Activated CD4-positive, alpha-beta T cell treated with anti-CD3 and anti-CD28 coated beads, Interleukin-2, amount 10 ng/mL, durations not matched to agents 7 days and 5 days (primary cell): ENCODE measurements around the gene ANK2. TPM values are rescaled to one million over a fixed set of nuclear protein-coding genes. Genes with fewer than 3 reads are reported as not detected.

Experiments used
- CTCF ChIA-PET: fragments of 350-600 bp; sonication (Branson Sonifier 250); formaldehyde crosslinking; loops from one replicate; lab custom pipeline; 2021; ENCODE audit warnings: antibody characterized with exemption; lab: Charles Lee
- POLR2A ChIA-PET: fragments of 350-600 bp; sonication (Branson Sonifier 250); formaldehyde crosslinking; loops from one replicate; lab custom pipeline; 2021; ENCODE audit warnings: antibody characterized with exemption; lab: Charles Lee
- DNase-seq: peaks from one replicate; pipeline ENCODE4 v3.0.0-alpha.2; 2020
- H3K27ac Mint-ChIP-seq: one replicate; pipeline ENCODE4 v1.8.0; 2021; ENCODE audit warnings: mild to moderate bottlenecking, moderate library complexity, mixed read lengths
- H3K27me3 Mint-ChIP-seq: one replicate; pipeline ENCODE4 v1.8.0; 2021; ENCODE audit warnings: mixed read lengths
- H3K36me3 Mint-ChIP-seq: one replicate; pipeline ENCODE4 v1.8.0; 2021; ENCODE audit warnings: low read depth, mixed read lengths
- H3K4me1 Mint-ChIP-seq: one replicate; pipeline ENCODE4 v1.8.0; 2021; ENCODE audit warnings: mixed read lengths
- H3K4me3 Mint-ChIP-seq: one replicate; pipeline ENCODE4 v1.8.0; 2021; ENCODE audit warnings: mild to moderate bottlenecking, moderate library complexity, mixed read lengths
- H3K9me3 Mint-ChIP-seq: one replicate; pipeline ENCODE4 v1.8.0; 2021; ENCODE audit warnings: mixed read lengths
- total RNA-seq, 2 experiments: library from RNA; stranded (reverse); gene quantifications; one replicate each; pipeline ENCODE4 v1.2.3, GENCODE V29; 2021

ANK2 gene
- total RNA-seq, 2 experiments from 2014 or later: 0.42 to 0.67 TPM

DNA sequence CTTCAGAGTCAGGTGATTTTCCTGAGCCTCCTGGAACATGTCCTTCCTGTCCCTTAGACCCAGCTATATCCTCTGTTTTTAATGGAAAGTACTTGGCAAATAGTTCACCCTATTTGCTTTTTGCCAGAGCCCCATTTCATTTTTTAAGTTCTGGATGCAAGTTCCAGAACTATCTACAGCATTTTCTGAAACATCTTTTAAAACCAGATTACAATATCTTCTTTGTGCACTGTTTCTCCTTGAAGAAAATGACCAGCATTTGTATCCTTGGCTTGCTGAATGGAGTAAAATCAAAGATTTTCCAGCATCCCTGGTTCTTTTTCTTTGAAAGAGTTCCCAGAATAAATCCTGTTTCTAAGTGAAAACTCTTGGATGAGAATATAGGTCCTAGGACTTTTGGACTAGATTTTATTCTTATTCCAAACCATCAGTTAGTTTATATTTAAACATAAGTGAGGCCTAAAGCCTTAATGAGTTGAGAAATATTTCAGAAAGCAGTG lies 224.3 kb downstream of the ANK2 start:
- H3K4me1 Mint-ChIP-seq: no peaks in the 10 kb centered on the region
- no peak overlapping the region for H3K4me3 Mint-ChIP-seq
- ChIA-PET POLR2A (no interaction called here), CTCF (no interaction called here)
- no peaks in the 10 kb centered on the region for H3K9me3 Mint-ChIP-seq
- no peaks in the 10 kb centered on the region for H3K36me3 Mint-ChIP-seq
- no peak for DNase-seq
- peaks cover 13% of the 10 kb centered on the region for H3K27me3 Mint-ChIP-seq
- no peak overlapping the region for H3K27ac Mint-ChIP-seq

DNA sequence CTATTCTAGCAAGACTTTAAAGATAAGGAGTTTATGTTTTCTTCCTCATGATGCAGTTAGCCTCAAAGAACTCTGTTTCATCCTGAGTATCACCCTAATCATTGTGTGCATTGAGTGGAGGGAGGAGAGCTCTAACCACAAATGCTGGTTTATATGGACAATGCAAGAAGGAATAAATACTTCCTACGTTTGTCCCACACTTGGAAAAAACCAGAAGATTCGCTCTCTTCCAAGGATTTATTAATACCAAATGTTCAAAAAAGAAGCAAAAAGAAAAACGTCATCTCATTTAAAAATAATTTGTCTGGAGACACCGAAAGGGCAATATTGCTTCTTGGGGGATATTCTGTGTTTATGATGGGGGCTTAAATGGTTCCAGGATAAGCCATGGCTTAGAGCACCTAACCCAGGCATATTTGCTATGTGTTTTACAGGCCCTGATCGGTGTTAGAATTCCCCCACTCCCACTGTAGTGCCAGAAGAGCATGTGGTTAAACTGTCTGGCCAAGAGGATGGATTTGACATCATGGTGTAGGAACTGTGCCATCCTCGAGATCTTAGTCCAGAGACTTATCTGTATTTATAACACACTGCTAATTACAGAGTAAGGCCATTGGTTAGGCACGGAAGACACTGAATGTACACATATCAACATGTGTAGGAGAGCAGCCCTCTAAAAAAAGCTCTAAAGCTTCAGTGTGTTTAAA lies 227.2 kb downstream of the ANK2 start:
- Mint-ChIP-seq H3K36me3 (no peaks in the 10 kb centered on the region), H3K4me1 (no peaks in the 10 kb centered on the region), H3K4me3 (no peak overlapping the region), H3K9me3 (no peaks in the 10 kb centered on the region), H3K27me3 (peaks cover 16% of the 10 kb centered on the region), H3K27ac (no peak overlapping the region)
- ChIA-PET POLR2A (no interaction called here), CTCF (no interaction called here)
- DNase-seq: no peak

DNA sequence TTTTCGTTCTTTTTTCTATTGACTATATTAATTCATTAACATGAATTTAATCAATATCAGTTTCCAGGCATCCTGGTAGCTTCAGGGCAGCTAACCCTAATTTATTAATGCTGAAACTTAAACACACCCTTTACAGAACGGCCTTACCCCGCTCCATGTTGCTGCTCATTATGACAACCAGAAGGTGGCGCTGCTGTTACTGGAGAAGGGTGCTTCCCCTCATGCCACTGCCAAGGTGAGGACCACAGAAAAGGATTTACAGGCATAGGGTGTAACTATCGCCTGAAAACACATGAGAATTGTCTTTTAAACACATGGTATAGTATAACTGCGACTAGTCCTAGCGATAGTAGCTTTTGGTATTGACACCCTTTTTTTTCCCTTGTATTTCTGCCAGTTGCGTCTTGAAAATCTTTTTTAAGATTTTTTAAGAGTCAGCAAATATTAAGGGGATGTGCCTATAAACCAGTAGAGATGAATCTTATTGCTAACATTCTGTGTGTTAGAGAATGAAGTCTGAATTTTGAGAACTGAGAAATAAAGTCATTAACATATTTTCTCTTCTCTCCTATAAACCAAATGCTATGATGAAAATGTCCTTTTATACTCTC lies 229.0 kb downstream of the ANK2 start:
- Mint-ChIP-seq H3K36me3 (no peaks in the 10 kb centered on the region), H3K27me3 (peaks cover 14% of the 10 kb centered on the region), H3K27ac (no peak overlapping the region), H3K4me3 (no peak overlapping the region), H3K4me1 (no peaks in the 10 kb centered on the region), H3K9me3 (no peaks in the 10 kb centered on the region)
- CTCF ChIA-PET: interaction anchor here (1.3 kb wide), 1 partner anchor 11 kb away, joined by 3 read pairs; no protein-coding TSS in a partner anchor
- POLR2A ChIA-PET: no interaction called here
- peak; percentile 77 for DNase-seq

DNA sequence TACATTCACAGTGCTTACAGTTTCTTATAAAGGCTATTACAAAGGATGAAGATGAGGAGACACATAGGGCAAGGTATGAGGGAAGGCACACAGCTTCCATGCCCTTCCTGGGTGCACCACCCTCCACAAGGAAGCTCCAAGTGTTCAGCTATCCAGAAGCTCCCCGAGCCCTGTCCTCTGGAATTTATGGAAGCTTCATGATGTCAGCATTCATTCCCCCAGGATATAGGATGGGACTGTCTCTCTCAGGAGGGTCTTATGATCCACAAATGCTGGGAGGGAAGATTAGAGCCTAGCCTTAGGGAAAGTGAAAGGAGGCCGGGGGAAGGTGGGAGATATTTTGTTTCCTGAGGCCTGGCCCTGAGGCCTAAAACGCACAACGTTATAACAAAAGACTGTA lies 236.0 kb downstream of the ANK2 start:
- Mint-ChIP-seq H3K4me3 (no peak overlapping the region), H3K27me3 (peaks cover 8% of the 10 kb centered on the region)
- POLR2A ChIA-PET: no interaction called here

DNA sequence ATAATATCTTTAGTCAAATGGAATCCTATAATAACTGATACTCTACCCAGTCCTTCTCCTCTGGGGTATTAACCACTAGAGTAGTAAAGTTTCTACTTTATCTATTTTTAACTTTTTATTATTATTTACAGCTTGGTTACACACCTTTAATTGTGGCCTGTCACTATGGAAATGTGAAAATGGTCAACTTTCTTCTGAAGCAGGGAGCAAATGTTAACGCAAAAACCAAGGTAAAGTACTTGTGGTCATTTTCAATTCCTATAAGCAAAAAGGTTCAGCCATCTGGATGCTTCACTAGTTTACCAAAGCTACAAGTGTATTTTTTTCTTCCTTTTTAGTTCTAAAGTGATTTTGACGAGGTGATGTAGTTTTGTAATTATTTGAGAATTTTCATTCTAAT lies 238.8 kb downstream of the ANK2 start:
- H3K27me3 Mint-ChIP-seq: peaks cover 2% of the 10 kb centered on the region
- H3K36me3 Mint-ChIP-seq: no peaks in the 10 kb centered on the region
- H3K9me3 Mint-ChIP-seq: no peaks in the 10 kb centered on the region
- H3K27ac Mint-ChIP-seq: no peak overlapping the region
- CTCF ChIA-PET: interaction anchor here (0.6 to 0.7 kb wide), 2 partner anchors 14 to 41 kb away, joined by 3 to 4 read pairs; no protein-coding TSS in a partner anchor
- DNase-seq: no peak
- no peaks in the 10 kb centered on the region for H3K4me1 Mint-ChIP-seq
- no peak overlapping the region for H3K4me3 Mint-ChIP-seq
- POLR2A ChIA-PET: no interaction called here

More for the DNA sequence above, 236.0 kb downstream of the ANK2 start:
- Mint-ChIP-seq H3K4me1 (no peaks in the 10 kb centered on the region), H3K36me3 (no peaks in the 10 kb centered on the region), H3K9me3 (no peaks in the 10 kb centered on the region), H3K27ac (no peak overlapping the region)
- DNase-seq: no peak
- CTCF ChIA-PET: no interaction called here

DNA sequence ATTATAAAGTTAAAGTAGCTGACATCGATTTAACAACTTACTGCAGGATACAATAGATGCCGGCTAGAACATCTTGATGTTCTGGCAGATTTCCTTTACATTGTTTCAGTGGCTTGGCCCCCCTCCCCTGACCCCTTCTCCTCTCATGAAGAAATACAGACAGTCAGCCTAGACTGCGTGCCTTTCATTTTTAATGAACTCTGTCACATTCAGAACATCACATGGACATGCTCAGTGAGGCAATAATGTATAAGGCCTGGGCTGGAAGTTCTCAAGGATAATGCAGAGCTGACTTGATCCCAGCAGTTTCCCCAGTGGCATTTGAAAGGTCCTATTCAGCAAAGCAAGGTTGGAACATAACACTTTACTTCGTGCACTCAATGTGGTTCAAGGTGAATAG lies 239.2 kb downstream of the ANK2 start:
- Mint-ChIP-seq H3K4me1 (no peaks in the 10 kb centered on the region), H3K36me3 (no peaks in the 10 kb centered on the region), H3K27ac (no peak overlapping the region), H3K27me3 (peaks cover 2% of the 10 kb centered on the region), H3K9me3 (no peaks in the 10 kb centered on the region), H3K4me3 (no peak overlapping the region)
- ChIA-PET POLR2A (no interaction called here), CTCF (interaction anchor here (0.6 kb wide), 1 partner anchor 41 kb away, joined by 4 read pairs; no protein-coding TSS in a partner anchor)
- DNase-seq: no peak

DNA sequence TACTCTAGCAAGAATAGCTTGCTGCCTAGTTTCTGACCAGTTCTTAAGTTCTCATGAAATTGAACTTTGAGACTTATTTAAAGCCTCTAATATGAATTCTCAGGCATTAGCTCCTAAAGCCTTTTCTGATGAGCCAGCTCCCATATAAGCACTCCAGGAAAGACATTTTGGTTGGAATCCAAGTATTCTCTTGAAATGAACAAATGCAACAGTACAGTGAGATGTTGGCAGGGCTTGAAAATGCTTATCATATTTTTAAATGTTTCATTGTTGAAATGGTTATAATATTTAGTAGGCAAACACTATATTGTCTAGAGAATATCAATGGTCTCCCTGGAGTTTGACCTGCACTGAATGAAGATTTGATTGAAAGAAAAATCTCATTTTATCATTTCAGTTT lies 240.3 kb downstream of the ANK2 start:
- Mint-ChIP-seq H3K36me3 (no peaks in the 10 kb centered on the region), H3K4me3 (no peak overlapping the region), H3K27me3 (peaks cover 5% of the 10 kb centered on the region), H3K27ac (no peak overlapping the region), H3K9me3 (no peaks in the 10 kb centered on the region), H3K4me1 (no peaks in the 10 kb centered on the region)
- ChIA-PET CTCF (interaction anchor here (0.6 kb wide), 1 partner anchor 813 kb away, joined by 3 read pairs; no protein-coding TSS in a partner anchor), POLR2A (no interaction called here)
- DNase-seq: no peak

DNA sequence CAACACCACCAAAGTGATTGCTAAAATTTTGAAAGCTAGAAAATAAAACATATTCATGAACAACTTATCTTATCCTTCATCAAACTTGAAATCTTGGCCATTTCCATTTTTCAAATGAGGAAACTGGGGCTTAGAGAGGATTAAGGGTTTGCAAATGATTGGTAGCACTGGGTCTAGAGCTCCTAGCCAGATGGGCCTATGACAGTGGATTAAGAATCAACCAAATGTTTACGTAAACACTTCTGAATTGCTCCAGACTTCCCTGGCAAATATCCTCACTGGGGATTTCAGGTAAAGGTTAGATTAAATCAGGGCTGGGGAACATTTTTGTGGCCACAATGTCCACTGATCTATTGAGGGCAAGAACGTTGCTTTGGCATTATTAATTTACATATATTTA lies 241.2 kb downstream of the ANK2 start:
- Mint-ChIP-seq H3K4me1 (no peaks in the 10 kb centered on the region), H3K27me3 (peaks cover 5% of the 10 kb centered on the region), H3K4me3 (no peak overlapping the region), H3K27ac (no peak overlapping the region), H3K36me3 (no peaks in the 10 kb centered on the region), H3K9me3 (no peaks in the 10 kb centered on the region)
- ChIA-PET CTCF (no interaction called here), POLR2A (no interaction called here)
- DNase-seq: no peak

DNA sequence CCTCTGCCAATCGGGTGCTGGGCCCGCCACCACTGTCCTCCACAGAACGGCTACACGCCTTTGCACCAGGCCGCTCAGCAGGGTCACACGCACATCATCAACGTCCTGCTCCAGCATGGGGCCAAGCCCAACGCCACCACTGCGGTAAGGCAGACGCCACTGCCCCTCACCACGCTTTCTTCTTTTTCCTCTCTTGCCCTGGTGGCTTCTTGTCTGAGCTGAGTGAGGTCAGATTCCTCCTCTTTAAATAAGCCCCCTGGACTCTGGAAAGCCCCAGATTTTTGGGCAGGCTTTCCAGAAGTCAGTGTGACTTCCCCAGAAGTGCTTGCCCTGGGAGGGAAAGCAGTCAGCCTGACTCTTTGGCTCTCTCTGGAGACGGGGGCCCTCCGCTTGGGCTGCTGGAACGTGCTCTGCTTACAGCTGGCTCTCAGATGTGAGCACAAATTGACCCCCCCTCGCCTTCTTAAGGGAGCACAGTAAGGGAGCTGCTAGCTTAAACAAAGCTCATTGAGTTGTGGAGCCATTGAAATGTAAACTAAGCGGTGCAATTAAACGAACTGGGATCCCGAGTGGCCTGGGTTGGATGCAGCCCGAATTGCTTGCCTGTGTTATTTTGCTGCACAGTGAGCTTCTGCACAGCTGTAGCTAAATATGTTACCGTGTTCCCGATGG lies 243.1 kb downstream of the ANK2 start:
- Mint-ChIP-seq H3K4me3 (no peak overlapping the region), H3K27ac (no peak overlapping the region), H3K27me3 (peaks cover 7% of the 10 kb centered on the region), H3K9me3 (no peaks in the 10 kb centered on the region), H3K36me3 (no peaks in the 10 kb centered on the region), H3K4me1 (no peaks in the 10 kb centered on the region)
- CTCF ChIA-PET: no interaction called here
- POLR2A ChIA-PET: no interaction called here
- no peak for DNase-seq

DNA sequence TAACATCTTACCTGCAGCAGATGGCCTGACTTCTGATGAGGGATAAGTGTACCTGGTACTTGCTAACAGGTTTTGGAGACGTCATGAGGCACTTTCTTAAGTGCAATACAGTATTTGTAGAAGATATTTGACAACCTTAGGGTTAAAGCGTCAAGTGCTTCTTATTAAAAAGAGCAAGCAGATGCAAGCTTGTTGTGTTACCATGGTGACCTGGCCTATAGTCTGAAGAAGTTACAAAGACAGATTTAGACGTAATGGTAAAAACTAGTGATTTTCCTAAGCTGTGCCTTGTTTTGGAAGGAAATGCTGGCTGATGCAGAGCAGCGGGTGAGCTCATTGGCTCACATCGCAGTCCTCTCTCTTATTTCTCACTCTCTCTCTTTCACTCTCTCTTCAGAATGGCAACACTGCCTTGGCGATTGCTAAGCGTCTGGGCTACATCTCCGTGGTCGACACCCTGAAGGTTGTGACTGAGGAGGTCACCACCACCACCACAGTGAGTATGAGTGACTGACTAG lies 243.6 kb downstream of the ANK2 start:
- Mint-ChIP-seq H3K27ac (no peak overlapping the region), H3K9me3 (no peaks in the 10 kb centered on the region), H3K36me3 (no peaks in the 10 kb centered on the region), H3K27me3 (peaks cover 5% of the 10 kb centered on the region), H3K4me1 (no peaks in the 10 kb centered on the region), H3K4me3 (no peak overlapping the region)
- ChIA-PET CTCF (no interaction called here), POLR2A (no interaction called here)
- DNase-seq: no peak

DNA sequence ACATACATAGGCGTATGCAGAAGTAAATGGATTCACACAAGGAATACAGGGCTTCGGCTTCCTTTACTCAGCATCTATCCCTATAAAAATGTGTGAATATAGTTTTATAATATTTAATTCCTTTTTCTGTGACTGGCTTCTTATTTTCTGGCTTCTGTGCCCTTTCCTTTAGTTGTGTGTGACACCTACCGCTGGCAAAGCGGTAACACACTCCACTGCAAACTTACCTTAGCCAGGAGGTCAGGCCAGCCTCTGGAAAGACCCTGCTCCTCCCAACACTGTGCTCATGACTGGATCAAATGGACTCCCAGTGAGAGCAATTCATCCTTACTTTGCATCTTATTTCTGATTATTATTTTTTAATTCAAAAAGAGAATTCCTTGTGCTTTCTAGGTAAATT lies 244.2 kb downstream of the ANK2 start:
- H3K36me3 Mint-ChIP-seq: no peaks in the 10 kb centered on the region
- ChIA-PET CTCF (no interaction called here), POLR2A (no interaction called here)
- no peaks in the 10 kb centered on the region for H3K9me3 Mint-ChIP-seq
- H3K4me3 Mint-ChIP-seq: no peak overlapping the region
- no peaks in the 10 kb centered on the region for H3K4me1 Mint-ChIP-seq
- H3K27ac Mint-ChIP-seq: no peak overlapping the region
- DNase-seq: no peak
- peaks cover 5% of the 10 kb centered on the region for H3K27me3 Mint-ChIP-seq

DNA sequence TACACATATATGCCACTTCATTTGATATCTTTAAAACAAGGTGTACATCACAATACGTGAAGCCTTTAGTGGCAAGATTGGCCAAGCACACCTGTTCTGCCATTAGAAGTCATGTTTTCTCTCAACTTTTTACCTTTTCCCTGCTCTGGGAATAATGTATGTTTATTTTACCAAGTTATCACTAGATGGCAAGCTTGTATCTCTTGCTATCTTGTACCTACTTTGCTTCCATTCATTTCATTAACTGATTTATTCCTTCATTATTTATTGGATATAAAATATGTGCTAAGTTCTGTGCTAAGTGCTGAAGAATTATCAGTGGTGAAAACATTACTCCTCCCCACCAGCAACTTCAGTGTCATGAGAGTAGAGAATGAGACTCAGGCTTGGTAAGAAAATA lies 245.5 kb downstream of the ANK2 start:
- Mint-ChIP-seq H3K27ac (no peak overlapping the region), H3K36me3 (no peaks in the 10 kb centered on the region), H3K4me1 (no peaks in the 10 kb centered on the region), H3K27me3 (peaks cover 5% of the 10 kb centered on the region), H3K4me3 (no peak overlapping the region), H3K9me3 (no peaks in the 10 kb centered on the region)
- POLR2A ChIA-PET: no interaction called here
- CTCF ChIA-PET: interaction anchor here (0.6 kb wide), 1 partner anchor 1429 kb away, joined by 3 read pairs; no protein-coding TSS in a partner anchor
- DNase-seq: no peak

DNA sequence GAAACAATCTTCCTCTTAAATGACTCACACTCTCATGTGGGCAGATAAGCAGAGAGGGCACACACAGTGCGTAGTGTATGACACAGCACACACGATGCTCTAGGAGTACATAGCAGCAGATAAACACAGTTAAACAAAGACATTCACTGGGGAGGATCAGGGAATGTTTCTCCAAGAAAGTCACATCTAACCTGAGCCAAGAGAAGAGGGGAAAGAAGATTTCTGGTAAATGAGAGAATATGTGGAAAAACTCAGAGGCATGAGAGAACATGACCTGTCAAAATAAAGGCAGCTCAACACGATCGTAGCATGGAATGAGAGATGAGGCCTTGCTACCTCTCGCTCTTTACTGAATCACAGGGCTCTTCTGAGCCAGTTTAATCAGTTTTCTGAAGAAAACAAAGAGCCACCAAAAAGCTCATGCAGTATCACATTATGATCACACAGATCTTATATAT lies 251.0 kb downstream of the ANK2 start:
- POLR2A ChIA-PET: no interaction called here
- no peaks in the 10 kb centered on the region for H3K36me3 Mint-ChIP-seq
- peaks cover 2% of the 10 kb centered on the region for H3K27me3 Mint-ChIP-seq
- CTCF ChIA-PET: no interaction called here
- no peak overlapping the region for H3K4me3 Mint-ChIP-seq
- no peak overlapping the region for H3K27ac Mint-ChIP-seq
- no peak for DNase-seq
- no peaks in the 10 kb centered on the region for H3K4me1 Mint-ChIP-seq
- no peaks in the 10 kb centered on the region for H3K9me3 Mint-ChIP-seq
